Thymus (tissue), 11 donors: ENCODE measurements around the gene HOOK2. TPM values are rescaled to one million over a fixed set of nuclear protein-coding genes. Genes with fewer than 3 reads are reported as not detected.
A peak's percentile ranks its signal among the peaks of the same experiment; 100 is the strongest.

ENCODE experiments used
- DNase-seq, 9 donors: peaks; one replicate each; pipeline ENCODE4 v3.0.0-alpha.2; 2013; ENCODE audit warnings: low spot score in 9 of 9, low read depth in 6 of 9, missing footprints in 1 of 9
- H3K27ac ChIP-seq, 2 donors: one replicate each; pipeline ENCODE4 v1.5.1; 2013; ENCODE audit warnings: control low read depth in 1 of 2, low read depth in 1 of 2, low read length in 1 of 2, mild to moderate bottlenecking in 1 of 2, moderate library complexity in 1 of 2
- H3K27me3 ChIP-seq, 2 donors: one replicate each; pipeline ENCODE4 v1.5.1; 2013; ENCODE audit warnings: low read length in 1 of 2; ENCODE audit not compliant: control insufficient read depth in 2 of 2, insufficient read depth in 1 of 2
- H3K36me3 ChIP-seq, 2 donors: one replicate each; pipeline ENCODE4 v1.5.1; 2013; ENCODE audit warnings: low read length in 1 of 2, mild to moderate bottlenecking in 1 of 2, moderate library complexity in 1 of 2; ENCODE audit not compliant: control insufficient read depth in 2 of 2, insufficient read depth in 2 of 2
- H3K4me1 ChIP-seq, 2 donors: one replicate each; pipeline ENCODE4 v1.5.1; 2013; ENCODE audit warnings: low read length in 2 of 2; ENCODE audit not compliant: control insufficient read depth in 2 of 2, insufficient read depth in 2 of 2
- H3K4me3 ChIP-seq, 2 donors: one replicate each; pipeline ENCODE4 v1.5.1; 2013; ENCODE audit warnings: low read length in 2 of 2, control low read depth in 1 of 2, mild to moderate bottlenecking in 1 of 2
- H3K9me3 ChIP-seq, 2 donors: one replicate each; pipeline ENCODE4 v1.5.1; 2013; ENCODE audit warnings: low read length in 1 of 2, mild to moderate bottlenecking in 1 of 2; ENCODE audit not compliant: control insufficient read depth in 2 of 2, insufficient read depth in 1 of 2
- WGBS: extraction: QIAGEN DNeasy Blood & Tissue Kit; methylation state at CpG from one replicate; pipeline ENCODE4 v1.1.7; 2013; 5-methylcytosine and 5-hydroxymethylcytosine counted together
- polyA plus RNA-seq: library from polyadenylated mRNA; stranded (reverse); fragments of 200-250 nt; gene quantifications from one replicate; pipeline ENCODE4 v1.2.3, GENCODE V29; 2013
- total RNA-seq: library from RNA; stranded (reverse); fragments of 120-200 nt; gene quantifications from one replicate; pipeline ENCODE4 v1.2.4, GENCODE V29; 2013
- donor health status: healthy.

The HOOK2 gene
- total and polyA plus RNA-seq, 2 donors: 8.7 to 36.4 TPM

GRCh38 chr19:12785431-12786031, 10.2 kb upstream of the HOOK2 start:
- Histone ChIP-seq H3K4me1 (peaks cover 24 to 78% of the 10 kb centered on the region in 2 donors), H3K9me3 (no peaks in the 10 kb centered on the region), H3K4me3 (no peak overlapping the region), H3K27ac (peak overlapping the region; percentile 64 to 89), H3K27me3 (peaks cover 14 to 18% of the 10 kb centered on the region in 2 donors), H3K36me3 (no peaks in the 10 kb centered on the region)
- WGBS: 76% methylated on average over 4 of the region's 4 CpGs
- DNase-seq: peak in 1 of 9 donors; percentile 41

GRCh38 chr19:12784871-12785430, 9.6 kb upstream of the HOOK2 start:
- no peak overlapping the region for H3K4me3 ChIP-seq
- no peaks in the 10 kb centered on the region for H3K36me3 ChIP-seq

GRCh38 chr19:12784394-12784870, 9.1 kb upstream of the HOOK2 start:
- DNase-seq: peak in 1 of 9 donors; percentile 53
- H3K4me1 ChIP-seq: peaks cover 24 to 75% of the 10 kb centered on the region in 2 donors
- H3K27ac ChIP-seq: peak overlapping the region; percentile 64 to 96
- H3K4me3 ChIP-seq: no peak overlapping the region
- H3K9me3 ChIP-seq: no peaks in the 10 kb centered on the region
- no peaks in the 10 kb centered on the region for H3K36me3 ChIP-seq
- WGBS: 84% methylated on average over 10 of the region's 10 CpGs
- peaks cover 6 to 9% of the 10 kb centered on the region in 2 donors for H3K27me3 ChIP-seq

More at GRCh38 chr19:12784871-12785430, 9.6 kb upstream of the HOOK2 start:
- 46% methylated on average over 5 of the region's 5 CpGs for WGBS
- Histone ChIP-seq H3K27ac (peak overlapping the region; percentile 64 to 96), H3K4me1 (peaks cover 24 to 73% of the 10 kb centered on the region in 2 donors), H3K9me3 (no peaks in the 10 kb centered on the region), H3K27me3 (peaks cover 9 to 13% of the 10 kb centered on the region in 2 donors)
- DNase-seq: peak in 2 of 9 donors; percentile 34 to 59

GRCh38 chr19:12783849-12784393, 8.6 kb upstream of the HOOK2 start:
- Histone ChIP-seq H3K4me3 (no peak overlapping the region), H3K36me3 (no peaks in the 10 kb centered on the region), H3K9me3 (no peaks in the 10 kb centered on the region), H3K27me3 (peaks cover 3 to 4% of the 10 kb centered on the region in 2 donors), H3K4me1 (peaks cover 24 to 75% of the 10 kb centered on the region in 2 donors), H3K27ac (peak overlapping the region; percentile 64 to 96)
- 74% methylated on average over 19 of the region's 19 CpGs for WGBS
- DNase-seq: no peak

- Histone ChIP-seq H3K36me3 (no peaks in the 10 kb centered on the region), H3K4me3 (peak overlapping the region; percentile 57), H3K27ac (peak overlapping the region; percentile 87 to 96), H3K4me1 (peaks cover 28 to 75% of the 10 kb centered on the region in 2 donors), H3K9me3 (no peaks in the 10 kb centered on the region), H3K27me3 (no peaks in the 10 kb centered on the region)
- 21% methylated on average over 16 of the region's 16 CpGs for WGBS
- DNase-seq: peak in 1 of 9 donors; percentile 66
These were observed 8.0 kb upstream of the HOOK2 start for GRCh38 chr19:12783291-12783848.

- Histone ChIP-seq H3K27me3 (no peaks in the 10 kb centered on the region), H3K36me3 (no peaks in the 10 kb centered on the region), H3K27ac (peak overlapping the region; percentile 92 to 96), H3K9me3 (no peaks in the 10 kb centered on the region), H3K4me3 (peak overlapping the region; percentile 57), H3K4me1 (peaks cover 29 to 77% of the 10 kb centered on the region in 2 donors)
- DNase-seq: peak in 4 of 9 donors; percentile 66 to 86 (median 80)
- under 1% methylated on average over 88 of the region's 88 CpGs for WGBS
These were observed 7.3 kb upstream of the HOOK2 start for GRCh38 chr19:12782424-12783290.

GRCh38 chr19:12782174-12782423, 6.7 kb upstream of the HOOK2 start:
- no peaks in the 10 kb centered on the region for H3K27me3 ChIP-seq
- H3K4me1 ChIP-seq: peaks cover 29 to 83% of the 10 kb centered on the region in 2 donors
- no peaks in the 10 kb centered on the region for H3K9me3 ChIP-seq
- no peak for DNase-seq
- H3K36me3 ChIP-seq: no peaks in the 10 kb centered on the region
- H3K4me3 ChIP-seq: peak overlapping the region; percentile 26 to 57
- peak overlapping the region; percentile 92 to 96 for H3K27ac ChIP-seq
- WGBS: 1% methylated on average over 12 of the region's 12 CpGs

GRCh38 chr19:12779162-12779993, 4.0 kb upstream of the HOOK2 start:
- Histone ChIP-seq H3K27ac (peak overlapping the region; percentile 90 to 92), H3K4me3 (no peak overlapping the region), H3K27me3 (no peaks in the 10 kb centered on the region), H3K9me3 (no peaks in the 10 kb centered on the region), H3K4me1 (peaks cover 22 to 72% of the 10 kb centered on the region in 2 donors), H3K36me3 (no peaks in the 10 kb centered on the region)
- WGBS: 90% methylated on average over 15 of the region's 15 CpGs
- DNase-seq: no peak
